Colonic mucosa (tissue), 4 donors: ENCODE results near the gene RGS18. TPM values are rescaled to one million over a fixed set of nuclear protein-coding genes. Genes with fewer than 3 reads are reported as not detected.
"Not testable (repeated sequence)": the region's sequence is repeated elsewhere in the genome, so short reads cannot be mapped to it uniquely, and the experiment has no call there.

ENCODE experiments used
- DNase-seq: peaks from one replicate; pipeline ENCODE4 v3.0.0-alpha.2; 2020
- H3K27ac ChIP-seq: fragments of 200-600 bp; one replicate; pipeline ENCODE4 v1.8.0; 2021
- H3K27me3 ChIP-seq: fragments of 200-600 bp; one replicate; pipeline ENCODE4 v1.8.0; 2021
- H3K36me3 ChIP-seq: fragments of 200-600 bp; one replicate; pipeline ENCODE4 v1.8.0; 2021
- H3K4me1 ChIP-seq: fragments of 200-600 bp; one replicate; pipeline ENCODE4 v1.8.0; 2021; ENCODE audit warnings: mild to moderate bottlenecking
- H3K4me3 ChIP-seq: fragments of 200-600 bp; one replicate; pipeline ENCODE4 v1.8.0; 2021
- H3K9ac ChIP-seq, 2 donors: one replicate each; pipeline ENCODE4 v1.7.0; 2013; ENCODE audit warnings: control low read depth in 2 of 2, low read depth in 2 of 2, low read length in 2 of 2
- H3K9me3 ChIP-seq: fragments of 200-600 bp; one replicate; pipeline ENCODE4 v1.8.0; 2021
- intact Hi-C: fragments of 100-400 bp; cut with DNase I; formaldehyde crosslinking; loops from one replicate; pipeline ENCODE4 v1.14.1; 2022
- total RNA-seq, 2 donors: library from RNA; stranded (reverse); fragmentation: NEBNext Ultra II Directional in 1 of 2; extraction: Animal tissue kit (Norgen Biotek cat#: 25700) in 1 of 2; gene quantifications; one replicate each; pipeline ENCODE4 v1.2.1, GENCODE V29; 2021
- TF ChIP-seq, protein P1 (sequence below): fragments of 200-600 bp; IDR thresholded peaks from one replicate; pipeline ENCODE4 v1.8.0; 2022; ENCODE audit warnings: antibody characterized with exemption, mild to moderate bottlenecking
- donor health status: healthy.
- donor health status: DM: no; HTN: no; CAD: no.
- donor health status: DM: no; HTN: no; CAD: no.

The RGS18 gene
- total RNA-seq, 2 donors from 2014 or later = 0.42 to 2.1 TPM

DNA sequence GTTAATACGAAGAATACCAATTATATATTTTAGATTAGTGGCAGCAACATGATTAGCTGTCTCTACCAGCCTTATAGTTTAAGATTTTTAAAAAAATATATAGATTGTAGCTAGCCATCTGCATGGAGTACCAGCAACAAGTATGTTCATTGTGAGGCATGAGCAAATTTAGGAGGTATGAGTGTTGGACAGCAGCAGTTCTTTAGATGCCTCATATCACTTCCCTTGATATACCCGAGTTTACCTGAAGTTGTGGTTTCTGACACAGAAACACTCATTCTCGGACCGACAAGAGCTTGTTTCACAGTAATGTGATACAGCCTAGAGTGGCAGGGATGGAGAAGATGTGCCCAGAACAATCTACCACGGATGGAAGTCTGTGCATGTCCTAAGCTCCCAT, 69.1 kb downstream of the RGS18 start:
- no peaks in the 10 kb centered on the region for H3K9me3 ChIP-seq
- TF ChIP-seq, protein P1, sequence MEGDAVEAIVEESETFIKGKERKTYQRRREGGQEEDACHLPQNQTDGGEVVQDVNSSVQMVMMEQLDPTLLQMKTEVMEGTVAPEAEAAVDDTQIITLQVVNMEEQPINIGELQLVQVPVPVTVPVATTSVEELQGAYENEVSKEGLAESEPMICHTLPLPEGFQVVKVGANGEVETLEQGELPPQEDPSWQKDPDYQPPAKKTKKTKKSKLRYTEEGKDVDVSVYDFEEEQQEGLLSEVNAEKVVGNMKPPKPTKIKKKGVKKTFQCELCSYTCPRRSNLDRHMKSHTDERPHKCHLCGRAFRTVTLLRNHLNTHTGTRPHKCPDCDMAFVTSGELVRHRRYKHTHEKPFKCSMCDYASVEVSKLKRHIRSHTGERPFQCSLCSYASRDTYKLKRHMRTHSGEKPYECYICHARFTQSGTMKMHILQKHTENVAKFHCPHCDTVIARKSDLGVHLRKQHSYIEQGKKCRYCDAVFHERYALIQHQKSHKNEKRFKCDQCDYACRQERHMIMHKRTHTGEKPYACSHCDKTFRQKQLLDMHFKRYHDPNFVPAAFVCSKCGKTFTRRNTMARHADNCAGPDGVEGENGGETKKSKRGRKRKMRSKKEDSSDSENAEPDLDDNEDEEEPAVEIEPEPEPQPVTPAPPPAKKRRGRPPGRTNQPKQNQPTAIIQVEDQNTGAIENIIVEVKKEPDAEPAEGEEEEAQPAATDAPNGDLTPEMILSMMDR = no peak
- H3K27ac ChIP-seq = no peak overlapping the region
- no peaks in the 10 kb centered on the region for H3K27me3 ChIP-seq
- no peak overlapping the region for H3K4me3 ChIP-seq
- no peaks in the 10 kb centered on the region for H3K36me3 ChIP-seq
- H3K4me1 ChIP-seq = no peaks in the 10 kb centered on the region
- DNase-seq = no peak
- no peak overlapping the region for H3K9ac ChIP-seq
- intact Hi-C loops = no loop called here

DNA sequence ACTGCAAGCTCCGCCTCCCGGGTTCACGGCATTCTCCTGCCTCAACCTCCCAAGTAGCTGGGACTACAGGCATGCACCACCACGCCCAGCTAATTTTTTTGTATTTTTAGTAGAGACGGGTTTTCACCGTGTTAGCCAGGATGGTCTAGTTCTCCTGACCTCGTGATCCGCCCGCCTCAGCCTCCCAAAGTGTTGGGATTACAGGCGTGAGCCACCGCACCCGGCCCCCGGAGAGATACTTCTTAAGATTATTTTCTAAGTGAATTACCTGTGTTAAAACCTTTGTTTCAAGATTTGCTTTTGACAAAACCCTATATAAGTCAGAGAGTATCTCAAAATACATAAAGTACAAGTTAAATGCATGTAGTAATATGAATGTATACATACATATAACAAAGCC, 69.7 kb downstream of the RGS18 start:
- H3K27ac ChIP-seq, H3K4me1 ChIP-seq, DNase-seq, H3K9ac ChIP-seq, H3K4me3 ChIP-seq, H3K9me3 ChIP-seq, intact Hi-C loops, H3K36me3 ChIP-seq, H3K27me3 ChIP-seq: not testable (repeated sequence)

DNA sequence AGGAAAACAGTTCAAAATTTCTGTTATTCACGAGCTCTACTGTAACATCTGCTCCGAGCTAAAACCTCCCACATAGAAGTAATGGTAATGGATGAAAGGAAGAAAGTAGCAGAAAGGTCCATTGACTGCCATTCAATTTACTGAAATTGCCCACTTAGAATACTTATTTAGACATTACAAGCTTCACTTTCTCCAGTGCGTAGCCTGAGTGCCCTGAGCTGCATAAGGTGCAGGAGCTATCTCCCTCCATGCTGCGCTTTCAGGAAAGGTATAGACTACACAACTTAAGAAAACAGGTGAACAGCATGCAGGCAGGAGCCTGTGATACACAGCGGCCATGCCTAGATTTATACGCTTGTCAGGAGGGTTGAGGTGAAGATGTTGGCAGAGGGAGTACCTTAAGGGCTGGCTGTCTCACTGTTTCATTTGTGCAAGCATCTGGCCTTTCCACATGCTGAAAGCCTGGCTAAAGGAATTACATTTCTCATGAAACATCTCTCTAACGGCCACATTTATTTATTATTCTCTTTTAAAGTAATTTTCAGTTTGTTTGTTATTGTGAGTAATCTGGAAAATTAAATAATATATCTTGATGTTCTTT, 74.7 kb downstream of the RGS18 start:
- intact Hi-C loops = no loop called here

DNA sequence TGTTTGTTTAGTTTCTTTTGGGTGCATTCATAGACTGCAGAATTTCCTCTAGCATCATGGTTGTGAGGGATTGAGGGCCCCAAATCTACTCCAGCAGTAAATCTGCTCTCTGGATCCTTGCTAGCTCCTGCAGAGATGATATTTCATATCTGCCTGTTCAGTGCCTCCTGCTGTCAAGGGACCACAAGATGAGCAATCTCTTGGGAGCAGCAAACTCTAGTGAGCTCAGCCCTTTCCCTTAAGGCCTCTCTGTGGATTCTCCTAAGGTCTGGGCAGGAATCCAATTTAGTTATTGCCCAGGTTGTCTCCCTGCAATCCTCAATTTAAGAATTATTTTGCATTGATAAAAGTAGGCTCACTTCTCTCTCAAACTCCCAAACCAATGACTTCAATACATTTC, 76.9 kb downstream of the RGS18 start:
- intact Hi-C loops = no loop called here
- Histone ChIP-seq H3K9ac (no peak overlapping the region), H3K9me3 (no peaks in the 10 kb centered on the region), H3K27me3 (no peaks in the 10 kb centered on the region), H3K4me1 (no peaks in the 10 kb centered on the region), H3K4me3 (no peak overlapping the region), H3K27ac (no peak overlapping the region), H3K36me3 (no peaks in the 10 kb centered on the region)
- TF ChIP-seq, protein P1 = no peak
- DNase-seq = no peak

More for the DNA sequence above, 74.7 kb downstream of the RGS18 start:
- H3K4me3 ChIP-seq = no peak overlapping the region
- no peaks in the 10 kb centered on the region for H3K36me3 ChIP-seq
- no peaks in the 10 kb centered on the region for H3K4me1 ChIP-seq
- TF ChIP-seq, protein P1 = no peak
- H3K27ac ChIP-seq = no peak overlapping the region
- H3K9me3 ChIP-seq = no peaks in the 10 kb centered on the region
- H3K27me3 ChIP-seq = no peaks in the 10 kb centered on the region
- DNase-seq = no peak
- H3K9ac ChIP-seq = no peak overlapping the region

Other genes with a start within 250 kb of the RGS18 start
- not detected for gene RGS21, start 158.5 kb downstream of the RGS18 start, total RNA-seq